ENCODE results near the gene COL2A1. TPM values are rescaled to one million over a fixed set of nuclear protein-coding genes. Genes with fewer than 3 reads are reported as not detected.

Gene COL2A1
- total RNA-seq, 4 donors from 2014 or later: 0.15 to 1.9 TPM; not detected in 2

GRCh38 chr12:47954058-47954457 lies 50.2 kb downstream of the COL2A1 start:
- H3K36me3 ChIP-seq: no peaks in the 10 kb centered on the region
- H3K27me3 ChIP-seq: no peaks in the 10 kb centered on the region
- no peak for DNase-seq
- H3K27ac ChIP-seq: no peak overlapping the region
- H3K4me3 ChIP-seq: no peak overlapping the region
- H3K9me3 ChIP-seq: no peaks in the 10 kb centered on the region
- TF ChIP-seq CTCF (IDR thresholded peaks at IDR 0.05): no peak
- TF ChIP-seq POLR2A (IDR thresholded peaks at IDR 0.05): no peak
- intact Hi-C loops (cut with DNase I; ENCODE audit: low total_unique reads): no loop called here
- H3K4me1 ChIP-seq: no peaks in the 10 kb centered on the region

- intact Hi-C loops (cut with DNase I; ENCODE audit: low total_unique reads): no loop called here
- DNase-seq: no peak
- Histone ChIP-seq H3K36me3 (no peaks in the 10 kb centered on the region), H3K9me3 (no peaks in the 10 kb centered on the region), H3K27ac (no peak overlapping the region), H3K4me3 (no peak overlapping the region), H3K27me3 (no peaks in the 10 kb centered on the region), H3K4me1 (no peaks in the 10 kb centered on the region)
- no peak for TF ChIP-seq CTCF (IDR thresholded peaks at IDR 0.05)
- TF ChIP-seq POLR2A (IDR thresholded peaks at IDR 0.05): no peak
Measured at GRCh38 chr12:47950856-47951468, 53.3 kb downstream of the COL2A1 start.

GRCh38 chr12:47949441-47950341 lies 54.6 kb downstream of the COL2A1 start:
- H3K4me3 ChIP-seq: no peak overlapping the region
- H3K9me3 ChIP-seq: no peaks in the 10 kb centered on the region
- TF ChIP-seq POLR2A (IDR thresholded peaks at IDR 0.05) (no peak), CTCF (IDR thresholded peaks at IDR 0.05) (peak; percentile 66 to 74 (median 68))
- no peaks in the 10 kb centered on the region for H3K4me1 ChIP-seq
- H3K27me3 ChIP-seq: no peaks in the 10 kb centered on the region
- no peaks in the 10 kb centered on the region for H3K36me3 ChIP-seq
- intact Hi-C loops (cut with DNase I; ENCODE audit: low total_unique reads): no loop called here
- H3K27ac ChIP-seq: no peak overlapping the region
- DNase-seq: peak; percentile 51 to 67

GRCh38 chr12:47947341-47947740 lies 56.9 kb downstream of the COL2A1 start:
- TF ChIP-seq POLR2A (IDR thresholded peaks at IDR 0.05): no peak
- TF ChIP-seq CTCF (IDR thresholded peaks at IDR 0.05): no peak
- Histone ChIP-seq H3K4me3 (no peak overlapping the region), H3K9me3 (no peaks in the 10 kb centered on the region), H3K27me3 (no peaks in the 10 kb centered on the region), H3K27ac (no peak overlapping the region), H3K36me3 (no peaks in the 10 kb centered on the region), H3K4me1 (no peaks in the 10 kb centered on the region)
- no peak for DNase-seq
- intact Hi-C loops (cut with DNase I; ENCODE audit: low total_unique reads): no loop called here

Data from uterus (tissue), 4 donors.